Measurements from ENCODE around the gene ENAH. TPM values are rescaled to one million over a fixed set of nuclear protein-coding genes. Genes with fewer than 3 reads are reported as not detected.

ENAH gene
- total RNA-seq, 1 experiment from 2014 or later, result 285 TPM

DNA sequence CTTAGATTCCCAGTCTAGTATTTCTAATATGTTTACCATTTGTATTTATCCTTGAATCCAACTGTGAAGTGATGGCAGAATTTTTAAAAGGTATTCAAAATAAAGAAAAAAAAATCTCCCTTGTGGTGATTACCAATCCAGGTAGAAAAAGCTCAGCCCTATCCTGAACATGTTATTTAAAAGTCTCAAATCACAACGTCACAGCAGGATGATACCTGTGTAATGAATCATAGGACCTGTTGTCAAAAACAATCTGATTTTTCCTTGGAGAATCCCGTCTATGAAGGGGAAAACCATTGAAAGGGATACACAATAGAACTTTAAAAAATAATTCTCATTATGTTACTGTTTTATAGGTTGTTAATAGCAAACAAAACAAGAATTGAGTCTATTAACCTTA, 148.1 kb downstream of the ENAH start:
- no peak overlapping the region for H2BK120ac ChIP-seq (ENCODE audit: low read depth, low read length, poor library complexity, severe bottlenecking)
- no peak overlapping the region for H2BK5ac ChIP-seq (ENCODE audit: insufficient read length, low read length)
- H3K4me3 Mint-ChIP-seq, result no peak overlapping the region
- peak overlapping the region in 1 of 3 experiments; percentile 16; a peak in 1 of 7 replicates for H3K27ac Mint-ChIP-seq
- no peaks in the 10 kb centered on the region for H4K20me1 ChIP-seq (ENCODE audit: control insufficient read depth, insufficient read depth, insufficient read length)
- no peak overlapping the region for H3K23ac ChIP-seq (ENCODE audit: insufficient read length, low read depth, low read length)
- no peak overlapping the region for H2BK15ac ChIP-seq (ENCODE audit: low read depth, low read length)
- no peak overlapping the region for H3K56ac ChIP-seq (ENCODE audit: insufficient read length, low read depth, low read length)
- no peak overlapping the region for H3K4ac ChIP-seq (ENCODE audit: low read depth, low read length)
- H3K27me3 ChIP-seq (ENCODE audit: insufficient read depth, low read length), result no peaks in the 10 kb centered on the region
- H3T11ph ChIP-seq (ENCODE audit: low read length), result no peak overlapping the region
- no peaks in the 10 kb centered on the region for H3K23me2 ChIP-seq (ENCODE audit: insufficient read length, low read depth, low read length, poor library complexity, severe bottlenecking)
- no peaks in the 10 kb centered on the region for H3K79me2 ChIP-seq (ENCODE audit: insufficient read depth, low read length)
- no CpG with 5 or more reads among the region's 2 CpGs for WGBS (ENCODE audit: extremely low coverage, insufficient read length, low lambda C conversion rate)
- no peak overlapping the region for H3K4me2 ChIP-seq (ENCODE audit: insufficient read depth, insufficient read length, low read length)
- H3K9me3 Mint-ChIP-seq, result no peaks in the 10 kb centered on the region
- H4K8ac ChIP-seq (replicated peaks; ENCODE audit: insufficient read length, low read depth, low read length), result no peak overlapping the region
- H3K27ac ChIP-seq (ENCODE audit: insufficient read length, low read depth, low read length), result no peak overlapping the region
- no peak overlapping the region for H3K14ac ChIP-seq (ENCODE audit: insufficient read depth, low read length)
- no peaks in the 10 kb centered on the region for H3K9me3 ChIP-seq (ENCODE audit: control insufficient read depth, low read depth, low read length)
- no peak overlapping the region for H4K5ac ChIP-seq (ENCODE audit: insufficient read length, low read depth, low read length)
- H3K9ac ChIP-seq (ENCODE audit: extremely low read depth, insufficient read length, low read length), result no peak overlapping the region
- H2BK20ac ChIP-seq (ENCODE audit: low read depth, low read length, poor library complexity, severe bottlenecking), result no peak overlapping the region
- no peaks in the 10 kb centered on the region for H3K79me1 ChIP-seq (ENCODE audit: insufficient read depth, low read depth, low read length, poor library complexity, severe bottlenecking)
- H3K4me1 ChIP-seq (ENCODE audit: insufficient read depth, low read length), result peaks cover 13% of the 10 kb centered on the region; the same call in 1 of the 2 replicates
- H3K4me1 Mint-ChIP-seq, result peaks cover 39 to 40% of the 10 kb centered on the region in 2 experiments
- no peak for DNase-seq
- no peaks in the 10 kb centered on the region for H3K27me3 Mint-ChIP-seq (ENCODE audit: low read depth)
- peaks cover 11 to 49% (median 44%) of the 10 kb centered on the region in 3 experiments; a peak in 6 of 7 replicates for H3K36me3 Mint-ChIP-seq (ENCODE audit: insufficient read depth in 1 of 3, low read depth in 3 of 3)
- H2AK5ac ChIP-seq (ENCODE audit: insufficient read length, low read length), result no peak overlapping the region
- no peak overlapping the region for H4K91ac ChIP-seq (ENCODE audit: insufficient read length, low read depth, low read length)
- TF ChIP-seq, protein P1, sequence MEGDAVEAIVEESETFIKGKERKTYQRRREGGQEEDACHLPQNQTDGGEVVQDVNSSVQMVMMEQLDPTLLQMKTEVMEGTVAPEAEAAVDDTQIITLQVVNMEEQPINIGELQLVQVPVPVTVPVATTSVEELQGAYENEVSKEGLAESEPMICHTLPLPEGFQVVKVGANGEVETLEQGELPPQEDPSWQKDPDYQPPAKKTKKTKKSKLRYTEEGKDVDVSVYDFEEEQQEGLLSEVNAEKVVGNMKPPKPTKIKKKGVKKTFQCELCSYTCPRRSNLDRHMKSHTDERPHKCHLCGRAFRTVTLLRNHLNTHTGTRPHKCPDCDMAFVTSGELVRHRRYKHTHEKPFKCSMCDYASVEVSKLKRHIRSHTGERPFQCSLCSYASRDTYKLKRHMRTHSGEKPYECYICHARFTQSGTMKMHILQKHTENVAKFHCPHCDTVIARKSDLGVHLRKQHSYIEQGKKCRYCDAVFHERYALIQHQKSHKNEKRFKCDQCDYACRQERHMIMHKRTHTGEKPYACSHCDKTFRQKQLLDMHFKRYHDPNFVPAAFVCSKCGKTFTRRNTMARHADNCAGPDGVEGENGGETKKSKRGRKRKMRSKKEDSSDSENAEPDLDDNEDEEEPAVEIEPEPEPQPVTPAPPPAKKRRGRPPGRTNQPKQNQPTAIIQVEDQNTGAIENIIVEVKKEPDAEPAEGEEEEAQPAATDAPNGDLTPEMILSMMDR (conservative IDR thresholded peaks at IDR 0.05), result no peak
- no peak overlapping the region for H2AFZ ChIP-seq (ENCODE audit: low read length)
- no peak overlapping the region for H3K18ac ChIP-seq (ENCODE audit: insufficient read length, low read depth, low read length)
- no peak overlapping the region for H2BK12ac ChIP-seq (ENCODE audit: insufficient read length, low read depth, low read length)
